Left renal pelvis (tissue), 4 donors: ENCODE results near the gene ACAA2. TPM values are rescaled to one million over a fixed set of nuclear protein-coding genes. Genes with fewer than 3 reads are reported as not detected.
"Not testable (repeated sequence)": the region's sequence is repeated elsewhere in the genome, so short reads cannot be mapped to it uniquely, and the experiment has no call there.

ENCODE experiments used
- DNase-seq, 4 donors: peaks; one replicate each; pipeline ENCODE4 v3.0.0-alpha.2; 2013; ENCODE audit warnings: low read depth in 4 of 4, low spot score in 3 of 4
- polyA plus RNA-seq, 4 donors: library from polyadenylated mRNA; unstranded; fragments of 120-200 nt; gene quantifications; one replicate each; pipeline ENCODE4 v1.2.1, GENCODE V29; 2013; ENCODE audit not compliant: insufficient read length in 4 of 4

The ACAA2 gene
- polyA plus RNA-seq, 4 donors: 71.9 to 291 (median 223) TPM

- peak in 1 of 4 donors; percentile 50 for DNase-seq
Observed at GRCh38 chr18:49814147-49814499, 790 bp upstream of the ACAA2 start.

- no peak for DNase-seq
Observed at GRCh38 chr18:49813069-49813318, 339 bp downstream of the ACAA2 start.

- no peak for DNase-seq
Observed at GRCh38 chr18:49812286-49813068, 856 bp downstream of the ACAA2 start.

GRCh38 chr18:49811151-49811938, 2.0 kb downstream of the ACAA2 start:
- DNase-seq: no peak

GRCh38 chr18:49808553-49809191, 4.7 kb downstream of the ACAA2 start:
- not testable (repeated sequence) for DNase-seq

GRCh38 chr18:49804096-49804495, 9.2 kb downstream of the ACAA2 start:
- DNase-seq: no peak

- no peak for DNase-seq
Observed at GRCh38 chr18:49802623-49803022, 10.7 kb downstream of the ACAA2 start.

- not testable (repeated sequence) for DNase-seq
Observed at GRCh38 chr18:49800491-49800890, 12.8 kb downstream of the ACAA2 start.

- not testable (repeated sequence) for DNase-seq
Observed at GRCh38 chr18:49799806-49800205, 13.5 kb downstream of the ACAA2 start.

- no peak for DNase-seq
Observed at GRCh38 chr18:49798001-49798400, 15.3 kb downstream of the ACAA2 start.

- no peak for DNase-seq
Observed at GRCh38 chr18:49795612-49796552, 17.5 kb downstream of the ACAA2 start.

- no peak for DNase-seq
Observed at GRCh38 chr18:49794743-49795142, 18.6 kb downstream of the ACAA2 start.

- DNase-seq: not testable (repeated sequence)
Observed at GRCh38 chr18:49789560-49790134, 23.7 kb downstream of the ACAA2 start.

- DNase-seq: no peak
Observed at GRCh38 chr18:49788327-49788898, 24.9 kb downstream of the ACAA2 start.

- no peak for DNase-seq
Observed at GRCh38 chr18:49786019-49786720, 27.2 kb downstream of the ACAA2 start.

- no peak for DNase-seq
Observed at GRCh38 chr18:49784427-49785185, 28.7 kb downstream of the ACAA2 start.

GRCh38 chr18:49783631-49784030, 29.7 kb downstream of the ACAA2 start:
- DNase-seq: not testable (repeated sequence)

- DNase-seq: no peak
Observed at GRCh38 chr18:49778826-49779465, 34.4 kb downstream of the ACAA2 start.
